OCI-LY3 (cell line): ENCODE measurements around the gene TEKT1.

Experiments
- CTCF ChIP-seq: fragments of 200-600, 300-600 bp; sonication (generic); IDR thresholded peaks from 2 replicates; pipeline ENCODE4 v1.5.1; 2014; ENCODE audit warnings: antibody characterized with exemption, low read length, low read depth
- EZH2phosphoT487 ChIP-seq: fragments of 200-600 bp; shearing (Covaris generic); IDR thresholded peaks from 2 replicates; pipeline ENCODE4 v1.6.1; 2018; ENCODE audit warnings: antibody characterized with exemption, mixed run types, low read depth

GRCh38 chr17:6862122-6862521, 30.6 kb upstream of the TEKT1 start:
- TF ChIP-seq CTCF = no peak
- no peak for TF ChIP-seq EZH2phosphoT487
